SU-DHL-6 (cell line): ENCODE data around the gene CATSPER1.

Experiments used
- H2AFZ ChIP-seq: fragments of 200-600 bp; sonication (generic); 2 replicates; pipeline ENCODE4 v1.6.1; 2014; ENCODE audit warnings: low read depth, mild to moderate bottlenecking, moderate library complexity, mixed read lengths, antibody characterized with exemption, low read length; ENCODE audit not compliant: severe bottlenecking
- H3F3A ChIP-seq: fragments of 200-600 bp; shearing (Covaris generic); 2 replicates; pipeline ENCODE4 v1.6.0; 2016; ENCODE audit warnings: antibody characterized with exemption, mild to moderate bottlenecking; ENCODE audit not compliant: insufficient read depth
- H3K27ac ChIP-seq: fragments of 200-600 bp; sonication (generic); 2 replicates; pipeline ENCODE4 v1.5.1; 2016; ENCODE audit warnings: low read depth, mild to moderate bottlenecking, low read length, moderate library complexity, mixed read lengths
- H3K27me3 ChIP-seq: fragments of 200-600 bp; sonication (generic), shearing (Covaris generic); 2 replicates; pipeline ENCODE4 v1.6.0; 2014; ENCODE audit warnings: mild to moderate bottlenecking, low read length
- H3K36me3 ChIP-seq: fragments of 200-600 bp; sonication (generic); 2 replicates; pipeline ENCODE4 v1.6.1; 2014; ENCODE audit warnings: mild to moderate bottlenecking, low read length, mixed read lengths
- H3K4me2 ChIP-seq: fragments of 300-600, 200-600 bp; shearing (Covaris generic), sonication (generic); 2 replicates; pipeline ENCODE4 v1.6.0; 2014; ENCODE audit warnings: low read length, low read depth, mild to moderate bottlenecking; ENCODE audit not compliant: poor library complexity, severe bottlenecking
- H3K4me3 ChIP-seq: fragments of 200-600 bp; sonication (generic); 2 replicates; pipeline ENCODE4 v1.5.1; 2014; ENCODE audit warnings: antibody characterized with exemption, low read length, mild to moderate bottlenecking, mixed read lengths; ENCODE audit not compliant: insufficient read depth, poor library complexity, severe bottlenecking
- H3K79me2 ChIP-seq: fragments of 200-600 bp; sonication (generic); 2 replicates; pipeline ENCODE4 v1.6.1; 2014; ENCODE audit warnings: mild to moderate bottlenecking, low read length, moderate library complexity; ENCODE audit not compliant: insufficient read depth
- H3K9ac ChIP-seq: fragments of 200-600 bp; sonication (generic); 2 replicates; pipeline ENCODE4 v1.7.0; 2014; ENCODE audit warnings: mild to moderate bottlenecking, low read length
- H3K9me2 ChIP-seq: fragments of 200-600 bp; sonication (generic); replicated peaks from 2 replicates; pipeline ENCODE4 v1.6.1; 2014; ENCODE audit warnings: low read length; ENCODE audit not compliant: insufficient read depth
- H3K9me3 ChIP-seq: fragments of 200-600 bp; sonication (generic); 2 replicates; pipeline ENCODE4 v1.6.1; 2014; ENCODE audit warnings: low read length, mixed read lengths; ENCODE audit not compliant: insufficient read depth
- H4K20me1 ChIP-seq: fragments of 200-600 bp; sonication (generic); 2 replicates; pipeline ENCODE4 v1.6.1; 2014; ENCODE audit warnings: low read depth, mild to moderate bottlenecking, antibody characterized with exemption, low read length, moderate library complexity, mixed read lengths
- EZH2phosphoT487 ChIP-seq: fragments of 200-600 bp; sonication (generic), shearing (Covaris generic); conservative IDR thresholded peaks from 2 replicates; pipeline ENCODE4 v1.6.1; 2018; ENCODE audit warnings: mild to moderate bottlenecking, antibody characterized with exemption, low read length, moderate library complexity, mixed read lengths
- TF ChIP-seq, protein P1 (sequence below): fragments of 200-600 bp; sonication (generic); IDR thresholded peaks from one replicate; pipeline ENCODE4 v1.5.1; 2017; ENCODE audit warnings: antibody characterized with exemption, mild to moderate bottlenecking, low read length, moderate library complexity; ENCODE audit not compliant: insufficient read depth, poor library complexity, severe bottlenecking

Gene CATSPER1

DNA sequence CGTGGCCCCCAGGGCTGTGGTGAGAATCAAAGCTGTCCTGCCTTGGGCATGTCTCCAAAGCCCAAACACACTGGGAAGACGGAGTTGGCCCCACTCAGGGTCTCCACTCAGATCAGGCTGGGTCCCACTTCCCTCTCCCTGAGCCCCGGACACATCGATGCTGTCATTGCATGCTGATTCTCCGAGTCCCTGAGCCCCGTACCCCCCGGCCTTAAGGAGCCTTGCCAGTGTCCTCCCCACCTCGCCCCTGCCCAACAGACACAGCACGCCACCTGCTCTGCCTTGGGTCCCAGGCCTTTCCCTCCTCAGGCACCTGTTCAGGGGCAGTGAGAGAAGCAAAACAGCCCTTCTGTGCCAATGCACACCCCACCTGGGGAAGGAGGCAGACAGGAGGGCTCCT lies 38.9 kb downstream of the CATSPER1 start:
- Histone ChIP-seq H3K27ac (no peak overlapping the region), H3K9ac (no peak overlapping the region), H3K4me2 (no peak overlapping the region), H3F3A (peaks cover 9% of the 10 kb centered on the region), H3K36me3 (no peaks in the 10 kb centered on the region), H3K27me3 (no peaks in the 10 kb centered on the region), H3K4me3 (no peak overlapping the region), H3K79me2 (no peaks in the 10 kb centered on the region), H3K9me3 (no peaks in the 10 kb centered on the region), H3K9me2 (no peaks in the 10 kb centered on the region), H2AFZ (no peak overlapping the region), H4K20me1 (no peaks in the 10 kb centered on the region)
- TF ChIP-seq, protein P1, sequence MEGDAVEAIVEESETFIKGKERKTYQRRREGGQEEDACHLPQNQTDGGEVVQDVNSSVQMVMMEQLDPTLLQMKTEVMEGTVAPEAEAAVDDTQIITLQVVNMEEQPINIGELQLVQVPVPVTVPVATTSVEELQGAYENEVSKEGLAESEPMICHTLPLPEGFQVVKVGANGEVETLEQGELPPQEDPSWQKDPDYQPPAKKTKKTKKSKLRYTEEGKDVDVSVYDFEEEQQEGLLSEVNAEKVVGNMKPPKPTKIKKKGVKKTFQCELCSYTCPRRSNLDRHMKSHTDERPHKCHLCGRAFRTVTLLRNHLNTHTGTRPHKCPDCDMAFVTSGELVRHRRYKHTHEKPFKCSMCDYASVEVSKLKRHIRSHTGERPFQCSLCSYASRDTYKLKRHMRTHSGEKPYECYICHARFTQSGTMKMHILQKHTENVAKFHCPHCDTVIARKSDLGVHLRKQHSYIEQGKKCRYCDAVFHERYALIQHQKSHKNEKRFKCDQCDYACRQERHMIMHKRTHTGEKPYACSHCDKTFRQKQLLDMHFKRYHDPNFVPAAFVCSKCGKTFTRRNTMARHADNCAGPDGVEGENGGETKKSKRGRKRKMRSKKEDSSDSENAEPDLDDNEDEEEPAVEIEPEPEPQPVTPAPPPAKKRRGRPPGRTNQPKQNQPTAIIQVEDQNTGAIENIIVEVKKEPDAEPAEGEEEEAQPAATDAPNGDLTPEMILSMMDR: no peak
- no peak for TF ChIP-seq EZH2phosphoT487

DNA sequence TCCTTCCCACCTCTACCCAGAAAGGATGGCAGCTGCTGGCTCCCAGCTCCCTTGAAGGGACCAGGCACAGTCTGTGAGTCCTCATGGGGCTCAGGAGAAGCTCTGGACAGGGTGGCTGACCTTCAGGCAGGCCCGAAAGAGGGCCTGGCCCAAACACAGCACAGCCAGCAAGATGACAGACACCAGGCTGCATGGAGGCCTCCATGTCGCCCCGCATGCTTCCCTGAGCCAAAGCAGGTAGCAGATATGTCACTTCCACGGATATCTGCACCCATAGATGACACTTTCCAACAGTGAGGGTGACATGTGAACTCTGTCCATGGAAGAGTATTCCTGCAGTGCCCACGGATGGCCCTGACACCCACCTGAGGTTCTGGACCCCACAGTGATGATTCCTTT lies 42.7 kb downstream of the CATSPER1 start:
- Histone ChIP-seq H3K79me2 (no peaks in the 10 kb centered on the region), H3K9ac (no peak overlapping the region), H2AFZ (no peak overlapping the region), H3K36me3 (no peaks in the 10 kb centered on the region), H3K4me2 (no peak overlapping the region), H4K20me1 (no peaks in the 10 kb centered on the region), H3K9me3 (no peaks in the 10 kb centered on the region), H3K27ac (no peak overlapping the region), H3K4me3 (no peak overlapping the region), H3K9me2 (no peaks in the 10 kb centered on the region), H3K27me3 (no peaks in the 10 kb centered on the region), H3F3A (no peaks in the 10 kb centered on the region)
- TF ChIP-seq, protein P1: no peak
- TF ChIP-seq EZH2phosphoT487: no peak

DNA sequence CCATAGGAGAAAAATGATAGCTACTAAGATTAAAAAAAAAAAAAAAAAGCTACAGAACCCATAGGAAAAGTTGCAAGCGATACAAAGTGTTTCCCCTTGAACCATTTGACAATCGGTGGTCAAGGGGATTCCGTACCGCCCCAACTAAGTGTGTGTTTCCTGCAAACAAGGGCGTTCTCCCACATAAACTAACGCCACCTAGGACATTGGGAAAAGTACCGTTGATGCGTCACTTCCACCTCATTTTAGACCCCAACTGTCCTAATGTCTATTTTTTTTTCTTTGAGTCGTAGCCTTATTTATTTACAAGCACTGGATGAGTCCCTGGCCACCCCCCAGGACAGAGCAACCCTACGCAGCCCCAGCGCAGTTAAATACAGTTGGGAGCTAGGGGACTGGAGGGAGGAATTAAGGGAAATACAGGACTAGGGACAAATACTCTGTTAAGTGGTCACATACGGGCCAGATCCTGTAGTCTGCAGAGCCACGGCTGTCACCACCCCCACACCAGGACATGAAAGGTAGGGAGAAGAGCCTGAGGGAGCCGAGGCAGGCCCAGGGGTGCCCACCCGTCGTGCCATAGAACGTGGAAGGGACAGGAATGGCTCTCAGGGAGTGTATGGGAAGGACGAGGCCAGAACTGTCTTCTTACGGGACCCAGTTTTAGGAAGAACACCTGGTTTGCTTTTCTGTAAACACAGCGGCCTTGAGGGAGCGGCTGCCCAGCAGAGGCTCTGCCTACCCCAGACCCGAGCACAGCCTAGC lies 43.3 kb downstream of the CATSPER1 start:
- Histone ChIP-seq H3K9me3 (no peaks in the 10 kb centered on the region), H3K4me2 (no peak overlapping the region), H3K27ac (no peak overlapping the region), H3K4me3 (no peak overlapping the region), H3K9me2 (no peaks in the 10 kb centered on the region), H3K36me3 (no peaks in the 10 kb centered on the region), H3K79me2 (no peaks in the 10 kb centered on the region), H3K9ac (no peak overlapping the region), H3F3A (no peaks in the 10 kb centered on the region), H4K20me1 (no peaks in the 10 kb centered on the region), H3K27me3 (no peaks in the 10 kb centered on the region), H2AFZ (no peak overlapping the region)
- no peak for TF ChIP-seq EZH2phosphoT487
- TF ChIP-seq, protein P1: no peak
